Choroid plexus epithelial cell (primary cell): Measurements from ENCODE around the gene DENND6B.
A peak's percentile ranks its signal among the peaks of the same experiment; 100 is the strongest.
"Not testable (repeated sequence)": the region's sequence is repeated elsewhere in the genome, so short reads cannot be mapped to it uniquely, and the experiment has no call there.

Experiments
- DNase-seq: peaks from one replicate; pipeline ENCODE4 v3.0.0-alpha.2; 2010; ENCODE audit warnings: low read depth
- H3K4me3 ChIP-seq: 2 replicates; pipeline ENCODE4 v1.5.1; 2011; ENCODE audit warnings: low read depth, mild to moderate bottlenecking, control low read depth, low read length, moderate library complexity
- CTCF ChIP-seq: conservative IDR thresholded peaks from 2 replicates; pipeline ENCODE4 v1.5.1; 2011; ENCODE audit warnings: low read depth, mild to moderate bottlenecking, control low read depth, inconsistent platforms, low read length, moderate library complexity

The DENND6B gene

GRCh38 chr22:50338042-50338573 is 11.3 kb upstream of the DENND6B start:
- TF ChIP-seq CTCF = no peak
- H3K4me3 ChIP-seq = no peak overlapping the region
- DNase-seq = no peak

GRCh38 chr22:50337262-50338041 is 10.6 kb upstream of the DENND6B start:
- H3K4me3 ChIP-seq = no peak overlapping the region
- DNase-seq = no peak
- TF ChIP-seq CTCF = no peak

DNA sequence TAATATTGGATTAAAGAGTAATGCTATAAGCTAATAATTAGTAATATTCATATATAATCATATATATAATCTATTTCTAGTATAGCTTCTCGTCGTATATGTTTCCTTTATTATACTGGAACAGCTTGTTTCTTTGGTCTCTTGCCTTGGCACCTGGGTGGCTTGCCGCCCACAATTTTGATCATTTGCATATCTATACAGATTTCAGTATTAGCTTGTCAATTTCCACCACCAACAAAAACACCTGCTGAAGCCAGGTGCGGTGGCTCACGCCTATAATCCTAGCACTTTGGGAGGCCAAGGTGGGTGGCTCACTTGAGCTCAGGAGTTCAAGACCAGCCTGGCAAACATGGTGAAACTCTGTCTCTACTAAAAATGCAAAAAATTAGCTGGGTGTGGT is 7.6 kb upstream of the DENND6B start:
- H3K4me3 ChIP-seq, DNase-seq: not testable (repeated sequence)

GRCh38 chr22:50329236-50329635 is 2.4 kb upstream of the DENND6B start:
- H3K4me3 ChIP-seq = no peak overlapping the region
- no peak for DNase-seq
- no peak for TF ChIP-seq CTCF

DNA sequence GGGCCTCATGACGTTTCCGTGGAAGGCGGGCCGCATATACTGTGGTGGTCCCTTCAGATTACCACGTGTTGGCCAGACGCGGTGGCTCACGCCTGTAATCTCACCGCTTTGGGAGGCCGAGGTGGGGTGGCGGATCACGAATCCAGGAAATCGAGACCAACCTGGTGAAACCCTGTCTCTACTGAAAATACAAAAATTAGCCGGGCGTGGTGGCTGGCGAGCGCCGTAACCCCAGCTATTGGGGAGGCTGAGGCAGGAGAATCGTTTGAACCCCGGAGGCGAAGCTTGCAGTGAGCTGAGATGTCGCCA is 853 bp upstream of the DENND6B start:
- no peak for TF ChIP-seq CTCF
- DNase-seq = no peak
- H3K4me3 ChIP-seq = peak overlapping the region; percentile 74

DNA sequence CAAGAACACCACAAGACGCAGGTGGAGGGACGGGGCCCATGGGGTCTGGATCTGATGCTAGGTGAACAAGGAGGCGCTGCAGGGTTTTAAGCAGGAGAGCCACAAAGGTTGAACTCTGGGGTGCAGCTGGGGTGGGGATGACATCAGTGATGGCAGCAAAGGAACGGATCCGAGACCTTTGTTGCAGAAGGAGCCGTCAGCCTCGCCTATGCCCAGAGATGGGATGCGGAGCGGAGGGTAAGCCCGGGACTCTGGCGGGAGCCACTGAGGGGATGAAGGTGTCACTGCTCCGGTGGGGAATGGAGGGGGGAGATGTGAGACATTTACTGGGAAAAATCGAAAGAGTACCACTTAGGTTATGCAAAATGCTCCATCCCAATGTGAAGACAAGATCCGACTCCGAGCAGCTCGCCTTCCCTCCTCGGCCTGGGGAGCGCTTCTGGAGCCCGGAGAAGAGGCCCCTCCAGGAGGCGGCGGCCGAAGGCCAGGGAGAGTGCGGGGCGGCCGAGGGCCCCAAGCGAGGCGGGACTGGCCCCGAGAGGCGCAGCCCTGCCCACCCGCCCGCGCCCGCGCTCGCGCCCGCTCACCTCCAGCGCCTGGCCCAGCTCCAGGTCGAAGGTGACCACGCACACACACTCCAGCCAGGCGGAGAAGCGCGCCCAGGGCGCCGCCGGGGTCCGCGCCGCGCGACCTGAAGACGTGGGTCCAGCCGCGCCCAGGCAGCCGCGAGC is 422 bp downstream of the DENND6B start:
- peak overlapping the region; percentile 68 for H3K4me3 ChIP-seq
- no peak for TF ChIP-seq CTCF
- DNase-seq = no peak

GRCh38 chr22:50325444-50326224 is 1.2 kb downstream of the DENND6B start:
- no peak for TF ChIP-seq CTCF
- peak overlapping the region; percentile 68 for H3K4me3 ChIP-seq
- DNase-seq = no peak
